ENCODE measurements around the gene GRIA2. TPM values are rescaled to one million over a fixed set of nuclear protein-coding genes. Genes with fewer than 3 reads are reported as not detected.
"Not testable (repeated sequence)": the region's sequence is repeated elsewhere in the genome, so short reads cannot be mapped to it uniquely, and the experiment has no call there.

GRIA2 gene
- total RNA-seq, 2 donors from 2014 or later: 12.4 to 27.6 TPM

GRCh38 chr4:157246964-157247363 is 26.4 kb downstream of the GRIA2 start:
- H3K4me1 ChIP-seq (ENCODE audit: control insufficient read depth in 1 of 2, low read depth in 2 of 2): peaks cover 9 to 19% of the 10 kb centered on the region in 2 donors
- H3K27ac ChIP-seq: peak overlapping the region in 1 of 2 donors; percentile 45
- no peak for DNase-seq (ENCODE audit: low spot score)
- H3K27me3 ChIP-seq (replicated peaks; ENCODE audit: insufficient read depth): no peaks in the 10 kb centered on the region
- H3K4me3 ChIP-seq: peak overlapping the region; percentile 18
- TF ChIP-seq CTCF (IDR thresholded peaks at IDR 0.05): no peak
- no peaks in the 10 kb centered on the region for H3K9me3 ChIP-seq
- H3K36me3 ChIP-seq: no peaks in the 10 kb centered on the region
- ATAC-seq (ENCODE audit: insufficient number of reproducible peaks, low FRiP score, low read depth): no peak

- H3K36me3 ChIP-seq; H3K4me3 ChIP-seq; H3K27me3 ChIP-seq (replicated peaks; ENCODE audit: insufficient read depth); H3K27ac ChIP-seq; H3K9me3 ChIP-seq; H3K4me1 ChIP-seq (ENCODE audit: control insufficient read depth in 1 of 2, low read depth in 2 of 2); DNase-seq (ENCODE audit: low spot score); ATAC-seq (ENCODE audit: insufficient number of reproducible peaks, low FRiP score, low read depth): not testable (repeated sequence)
These were observed 37.6 kb downstream of the GRIA2 start for GRCh38 chr4:157258165-157258564.

DNA sequence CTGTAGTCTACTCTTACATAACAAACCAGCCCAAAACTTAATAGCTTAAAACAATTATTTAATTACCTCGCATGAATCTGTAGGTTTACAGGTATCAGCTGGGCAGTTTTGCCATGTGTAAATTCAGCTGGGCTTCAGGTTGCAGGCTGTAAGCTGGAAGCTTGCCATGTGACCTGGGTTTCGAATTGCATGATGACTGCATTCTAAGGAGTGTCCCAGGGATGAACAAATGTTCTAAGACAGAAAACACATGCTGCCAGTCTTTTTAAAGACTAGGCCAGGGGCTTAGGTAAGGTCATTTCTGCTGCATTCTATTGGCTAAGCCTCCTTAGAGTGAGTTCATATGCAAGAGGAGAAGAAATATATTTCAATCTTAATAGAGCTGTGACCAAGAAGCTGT is 44.8 kb downstream of the GRIA2 start:
- Histone ChIP-seq H3K27me3 (replicated peaks; ENCODE audit: insufficient read depth) (no peaks in the 10 kb centered on the region), H3K36me3 (no peaks in the 10 kb centered on the region), H3K4me3 (no peak overlapping the region), H3K9me3 (no peaks in the 10 kb centered on the region), H3K4me1 (ENCODE audit: control insufficient read depth in 1 of 2, low read depth in 2 of 2) (peaks cover 0 to 2% of the 10 kb centered on the region in 2 donors), H3K27ac (no peak overlapping the region)
- no peak for TF ChIP-seq CTCF (IDR thresholded peaks at IDR 0.05)
- no peak for DNase-seq (ENCODE audit: low spot score)
- no peak for ATAC-seq (ENCODE audit: insufficient number of reproducible peaks, low FRiP score, low read depth)

DNA sequence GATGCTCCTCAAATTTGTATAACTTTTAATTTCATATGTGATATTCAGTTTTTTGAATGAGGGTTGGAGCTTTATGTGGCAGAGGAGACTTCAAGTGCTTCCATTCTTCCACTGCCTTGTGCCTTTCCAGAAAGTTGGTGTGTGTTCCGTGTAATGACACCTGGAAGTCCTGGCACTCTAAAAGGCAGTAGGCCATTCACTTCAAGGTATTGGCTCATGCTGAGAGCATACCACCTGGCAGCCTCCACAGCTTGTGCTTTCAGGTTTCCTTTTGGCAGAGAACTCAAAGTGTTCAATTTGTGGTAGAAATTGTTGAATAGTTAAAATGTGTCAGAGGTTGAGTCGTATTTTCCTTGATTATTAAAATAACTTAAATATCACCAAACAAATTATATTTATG is 49.6 kb downstream of the GRIA2 start:
- Histone ChIP-seq H3K27ac (no peak overlapping the region), H3K27me3 (replicated peaks; ENCODE audit: insufficient read depth) (no peaks in the 10 kb centered on the region), H3K4me1 (ENCODE audit: control insufficient read depth in 1 of 2, low read depth in 2 of 2) (peaks cover 0 to 2% of the 10 kb centered on the region in 2 donors), H3K4me3 (no peak overlapping the region), H3K36me3 (no peaks in the 10 kb centered on the region), H3K9me3 (peaks cover 8% of the 10 kb centered on the region)
- ATAC-seq (ENCODE audit: insufficient number of reproducible peaks, low FRiP score, low read depth) (no peak), DNase-seq (ENCODE audit: low spot score) (no peak)
- TF ChIP-seq CTCF (IDR thresholded peaks at IDR 0.05): no peak

DNA sequence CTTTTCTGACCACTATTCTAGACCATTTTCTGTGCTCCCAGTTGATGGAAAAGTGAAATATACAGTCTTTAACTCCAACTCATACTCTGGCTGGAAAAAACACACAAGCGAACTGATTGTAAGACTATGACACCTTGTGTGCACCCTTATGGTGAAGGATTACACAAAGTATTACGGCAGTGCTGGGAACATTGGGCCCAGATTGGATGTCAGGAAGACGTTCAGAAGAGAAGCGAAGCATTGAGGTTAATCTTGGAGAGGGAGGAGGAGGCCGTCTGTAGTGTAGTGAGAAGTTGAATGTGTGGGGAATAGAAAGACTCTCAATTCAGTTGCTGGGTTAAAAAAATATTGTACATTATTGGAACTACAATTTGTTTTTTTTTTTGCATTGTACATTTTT is 50.0 kb downstream of the GRIA2 start:
- ATAC-seq (ENCODE audit: insufficient number of reproducible peaks, low FRiP score, low read depth): no peak
- peaks cover 0 to 2% of the 10 kb centered on the region in 2 donors for H3K4me1 ChIP-seq (ENCODE audit: control insufficient read depth in 1 of 2, low read depth in 2 of 2)

More for the DNA sequence above, 50.0 kb downstream of the GRIA2 start:
- no peak overlapping the region for H3K27ac ChIP-seq
- H3K27me3 ChIP-seq (replicated peaks; ENCODE audit: insufficient read depth): no peaks in the 10 kb centered on the region
- H3K4me3 ChIP-seq: no peak overlapping the region
- peaks cover 8% of the 10 kb centered on the region for H3K9me3 ChIP-seq
- DNase-seq (ENCODE audit: low spot score): no peak
- no peaks in the 10 kb centered on the region for H3K36me3 ChIP-seq
- no peak for TF ChIP-seq CTCF (IDR thresholded peaks at IDR 0.05)

Measured in thoracic aorta (tissue), 2 donors.